Stomach smooth muscle (tissue), 2 donors: ENCODE results near the gene GCSAM.
"Not testable (repeated sequence)": the region's sequence is repeated elsewhere in the genome, so short reads cannot be mapped to it uniquely, and the experiment has no call there.

Experiments used
- H3K27ac ChIP-seq: one replicate; pipeline ENCODE4 v1.7.0; 2013; ENCODE audit warnings: mild to moderate bottlenecking, low read length, inconsistent platforms
- H3K27me3 ChIP-seq, 2 donors: one replicate each; pipeline ENCODE4 v1.7.0; 2013; ENCODE audit warnings: low read length in 2 of 2; ENCODE audit not compliant: insufficient read depth in 2 of 2, control insufficient read depth in 1 of 2
- H3K36me3 ChIP-seq, 2 donors: one replicate each; pipeline ENCODE4 v1.7.0; 2013; ENCODE audit warnings: low read length in 2 of 2; ENCODE audit not compliant: control insufficient read depth in 2 of 2, insufficient read depth in 2 of 2
- H3K4me1 ChIP-seq: one replicate; pipeline ENCODE4 v1.7.0; 2013; ENCODE audit warnings: low read length; ENCODE audit not compliant: control insufficient read depth, insufficient read depth
- H3K4me3 ChIP-seq, 2 donors: one replicate each; pipeline ENCODE4 v1.7.0; 2013; ENCODE audit warnings: low read length in 2 of 2
- H3K9ac ChIP-seq, 2 donors: one replicate each; pipeline ENCODE4 v1.7.0; 2013; ENCODE audit warnings: low read length in 2 of 2, mild to moderate bottlenecking in 1 of 2
- H3K9me3 ChIP-seq, 2 donors: one replicate each; pipeline ENCODE4 v1.7.0; 2013; ENCODE audit warnings: low read length in 2 of 2; ENCODE audit not compliant: control insufficient read depth in 2 of 2
- donor health status: healthy.
- donor health status: Pancreatic carcinoma.

GCSAM gene

GRCh38 chr3:112086076-112086854 lies 46.8 kb downstream of the GCSAM start, which contains the start of gene C3orf52:
TSS of gene C3orf52 (plus strand) at chr3:112086389. CDS start at chr3:112086408, 19 bp downstream.
- no peaks in the 10 kb centered on the region for H3K9me3 ChIP-seq
- no peak within 1 kb of the TSS for H3K27ac ChIP-seq
- H3K27me3 ChIP-seq: no peaks in the 10 kb centered on the region
- H3K9ac ChIP-seq: peak within 1 kb of the TSS; percentile 48 to 62
- H3K36me3 ChIP-seq: no peaks in the 10 kb centered on the region
- peak within 1 kb of the TSS; percentile 77 to 83 for H3K4me3 ChIP-seq
- H3K4me1 ChIP-seq: peaks cover 9% of the 10 kb centered on the region

- H3K36me3 ChIP-seq: no peaks in the 10 kb centered on the region
- no peaks in the 10 kb centered on the region for H3K27me3 ChIP-seq
- H3K9ac ChIP-seq: peak overlapping the region in 1 of 2 donors; percentile 48
- H3K9me3 ChIP-seq: no peaks in the 10 kb centered on the region
- H3K4me1 ChIP-seq: peaks cover 9% of the 10 kb centered on the region
- no peak overlapping the region for H3K27ac ChIP-seq
- H3K4me3 ChIP-seq: peak overlapping the region; percentile 77 to 83
Measured at GRCh38 chr3:112085735-112086075, 47.3 kb downstream of the GCSAM start.

GRCh38 chr3:112084980-112085705 lies 47.9 kb downstream of the GCSAM start:
- Histone ChIP-seq H3K4me3 (no peak overlapping the region), H3K27ac (no peak overlapping the region), H3K9ac (no peak overlapping the region)

GRCh38 chr3:112083239-112083638 lies 49.8 kb downstream of the GCSAM start:
- Histone ChIP-seq H3K27ac (no peak overlapping the region), H3K36me3 (no peaks in the 10 kb centered on the region), H3K4me3 (no peak overlapping the region), H3K27me3 (no peaks in the 10 kb centered on the region), H3K9me3 (no peaks in the 10 kb centered on the region), H3K9ac (no peak overlapping the region), H3K4me1 (peaks cover 9% of the 10 kb centered on the region)

More at GRCh38 chr3:112084980-112085705, 47.9 kb downstream of the GCSAM start:
- Histone ChIP-seq H3K27me3 (no peaks in the 10 kb centered on the region), H3K36me3 (no peaks in the 10 kb centered on the region), H3K4me1 (peaks cover 9% of the 10 kb centered on the region), H3K9me3 (no peaks in the 10 kb centered on the region)

DNA sequence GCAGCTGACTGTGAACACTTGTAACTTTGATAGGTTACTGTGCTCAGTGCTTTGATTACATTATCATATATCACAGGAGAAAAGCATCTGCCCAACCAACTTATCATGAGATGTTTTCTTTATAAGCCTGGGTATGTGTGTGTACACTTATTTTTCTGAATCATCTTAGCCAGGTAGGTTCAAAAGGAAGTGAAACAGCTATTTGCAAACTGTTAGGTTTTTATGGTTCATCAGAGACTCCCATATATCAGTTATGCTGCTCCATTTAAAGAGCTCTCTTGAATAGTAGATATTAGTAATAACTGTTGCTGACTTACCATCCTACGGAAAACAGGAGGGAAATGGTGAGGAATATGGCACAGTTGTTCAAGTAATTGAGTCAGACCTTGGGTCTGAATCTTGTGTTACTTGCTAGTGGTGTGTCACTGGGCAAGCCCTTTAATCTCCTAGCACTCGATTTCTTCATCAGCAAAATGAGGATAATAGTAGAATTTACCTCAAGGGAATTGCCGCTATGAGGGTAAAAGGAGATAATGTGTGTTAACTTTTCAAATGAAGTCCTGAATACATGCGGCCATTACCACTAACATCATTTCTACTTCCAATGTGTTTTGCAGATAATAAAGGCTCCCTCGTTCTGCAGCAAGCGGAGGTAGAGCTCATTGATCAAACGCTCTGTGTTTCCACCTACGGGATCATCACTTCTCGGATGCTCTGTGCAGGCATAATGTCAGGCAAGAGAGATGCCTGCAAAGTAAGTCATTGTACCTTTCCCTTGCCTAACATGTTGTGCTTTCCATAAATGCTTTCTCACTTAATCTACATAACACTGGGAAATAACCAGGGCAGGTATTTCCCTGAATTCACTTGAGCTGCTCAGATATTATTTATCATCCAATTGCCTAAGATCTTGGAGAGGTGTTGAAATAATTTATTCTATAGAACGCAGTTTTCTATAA lies 54.6 kb downstream of the GCSAM start:
- Histone ChIP-seq H3K4me3 (no peak overlapping the region), H3K36me3 (no peaks in the 10 kb centered on the region), H3K27me3 (peaks cover 0 to 4% of the 10 kb centered on the region in 2 donors), H3K27ac (no peak overlapping the region), H3K4me1 (no peaks in the 10 kb centered on the region), H3K9me3 (no peaks in the 10 kb centered on the region), H3K9ac (no peak overlapping the region)

- H3K27ac ChIP-seq: no peak overlapping the region
- no peak overlapping the region for H3K9ac ChIP-seq
- H3K4me3 ChIP-seq: no peak overlapping the region
- H3K36me3 ChIP-seq: no peaks in the 10 kb centered on the region
- no peaks in the 10 kb centered on the region for H3K4me1 ChIP-seq
- peaks cover 0 to 4% of the 10 kb centered on the region in 2 donors for H3K27me3 ChIP-seq
- H3K9me3 ChIP-seq: no peaks in the 10 kb centered on the region
Measured at GRCh38 chr3:112074616-112075497, 58.2 kb downstream of the GCSAM start.

GRCh38 chr3:112074006-112074405 lies 59.0 kb downstream of the GCSAM start:
- H3K36me3 ChIP-seq: no peaks in the 10 kb centered on the region
- H3K4me3 ChIP-seq: no peak overlapping the region
- no peak overlapping the region for H3K27ac ChIP-seq
- peaks cover 0 to 4% of the 10 kb centered on the region in 2 donors for H3K27me3 ChIP-seq
- no peaks in the 10 kb centered on the region for H3K9me3 ChIP-seq
- no peak overlapping the region for H3K9ac ChIP-seq
- H3K4me1 ChIP-seq: no peaks in the 10 kb centered on the region

DNA sequence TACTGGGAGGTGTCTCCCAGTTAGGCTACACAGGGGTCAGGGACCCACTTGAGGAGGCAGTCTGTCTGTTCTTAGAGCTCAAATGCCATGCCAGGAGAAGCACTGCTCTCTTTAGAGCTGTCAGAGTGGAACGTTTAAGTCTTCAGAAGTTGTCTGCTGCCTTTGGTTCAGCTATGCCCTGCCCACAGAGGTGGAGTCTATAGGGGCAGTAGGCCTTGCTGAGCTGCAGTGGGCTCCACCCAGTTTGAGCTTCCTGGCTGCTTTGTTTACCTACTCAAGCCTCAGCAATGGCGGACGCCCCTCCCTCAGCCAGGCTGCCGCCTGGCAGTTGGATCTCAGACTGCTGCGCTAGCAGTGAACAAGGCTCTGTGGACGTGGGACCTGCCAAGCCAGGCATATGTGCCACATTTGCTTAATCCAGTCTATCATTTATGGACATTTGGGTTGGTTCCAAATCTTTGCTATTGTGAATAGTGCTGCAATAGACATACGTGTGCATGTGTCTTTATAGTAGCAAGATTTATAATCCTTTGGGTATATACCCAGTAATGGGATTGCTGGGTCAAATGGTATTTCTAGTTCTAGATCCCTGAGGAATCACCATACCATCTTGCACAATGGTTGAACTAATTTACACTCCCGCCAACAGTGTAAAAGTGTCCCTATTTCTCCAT lies 60.5 kb downstream of the GCSAM start:
- H3K4me1 ChIP-seq, H3K9me3 ChIP-seq, H3K4me3 ChIP-seq, H3K9ac ChIP-seq, H3K36me3 ChIP-seq, H3K27me3 ChIP-seq, H3K27ac ChIP-seq: not testable (repeated sequence)
